IgD-negative memory B cell (primary cell): ENCODE results near the gene RIC8B. TPM values are rescaled to one million over a fixed set of nuclear protein-coding genes. Genes with fewer than 3 reads are reported as not detected.
"Not testable (repeated sequence)": the region's sequence is repeated elsewhere in the genome, so short reads cannot be mapped to it uniquely, and the experiment has no call there.

Experiments
- H3K27ac Mint-ChIP-seq, 3 donors: one replicate each; pipeline ENCODE4 v1.8.0; 2020 to 2022; ENCODE audit warnings: mild to moderate bottlenecking in 3 of 3, mixed read lengths in 3 of 3, moderate library complexity in 1 of 3
- H3K27me3 Mint-ChIP-seq: one replicate; pipeline ENCODE4 v1.8.0; 2021; ENCODE audit warnings: mixed read lengths
- H3K36me3 Mint-ChIP-seq: one replicate; pipeline ENCODE4 v1.8.0; 2020; ENCODE audit warnings: mild to moderate bottlenecking, mixed read lengths
- H3K4me1 Mint-ChIP-seq, 3 donors: one replicate each; pipeline ENCODE4 v1.8.0; 2020 to 2022; ENCODE audit warnings: mixed read lengths in 3 of 3, mild to moderate bottlenecking in 1 of 3
- H3K4me3 Mint-ChIP-seq, 4 donors: one replicate each; pipeline ENCODE4 v1.8.0; 2020 to 2022; ENCODE audit warnings: mild to moderate bottlenecking in 4 of 4, mixed read lengths in 4 of 4, moderate library complexity in 3 of 4
- H3K9me3 Mint-ChIP-seq, 3 donors: one replicate each; pipeline ENCODE4 v1.8.0; 2020 to 2021; ENCODE audit warnings: mixed read lengths in 3 of 3, mild to moderate bottlenecking in 1 of 3
- polyA plus RNA-seq: library from polyadenylated mRNA; unstranded; fragments of 300-500 nt; fragmentation: Illumina TruSeq; gene quantifications from one replicate; pipeline ENCODE4 v1.2.3, GENCODE V29; 2021

RIC8B gene, protein sequence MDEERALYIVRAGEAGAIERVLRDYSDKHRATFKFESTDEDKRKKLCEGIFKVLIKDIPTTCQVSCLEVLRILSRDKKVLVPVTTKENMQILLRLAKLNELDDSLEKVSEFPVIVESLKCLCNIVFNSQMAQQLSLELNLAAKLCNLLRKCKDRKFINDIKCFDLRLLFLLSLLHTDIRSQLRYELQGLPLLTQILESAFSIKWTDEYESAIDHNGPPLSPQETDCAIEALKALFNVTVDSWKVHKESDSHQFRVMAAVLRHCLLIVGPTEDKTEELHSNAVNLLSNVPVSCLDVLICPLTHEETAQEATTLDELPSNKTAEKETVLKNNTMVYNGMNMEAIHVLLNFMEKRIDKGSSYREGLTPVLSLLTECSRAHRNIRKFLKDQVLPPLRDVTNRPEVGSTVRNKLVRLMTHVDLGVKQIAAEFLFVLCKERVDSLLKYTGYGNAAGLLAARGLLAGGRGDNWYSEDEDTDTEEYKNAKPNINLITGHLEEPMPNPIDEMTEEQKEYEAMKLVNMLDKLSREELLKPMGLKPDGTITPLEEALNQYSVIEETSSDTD
- 4.9 TPM for polyA plus RNA-seq

DNA sequence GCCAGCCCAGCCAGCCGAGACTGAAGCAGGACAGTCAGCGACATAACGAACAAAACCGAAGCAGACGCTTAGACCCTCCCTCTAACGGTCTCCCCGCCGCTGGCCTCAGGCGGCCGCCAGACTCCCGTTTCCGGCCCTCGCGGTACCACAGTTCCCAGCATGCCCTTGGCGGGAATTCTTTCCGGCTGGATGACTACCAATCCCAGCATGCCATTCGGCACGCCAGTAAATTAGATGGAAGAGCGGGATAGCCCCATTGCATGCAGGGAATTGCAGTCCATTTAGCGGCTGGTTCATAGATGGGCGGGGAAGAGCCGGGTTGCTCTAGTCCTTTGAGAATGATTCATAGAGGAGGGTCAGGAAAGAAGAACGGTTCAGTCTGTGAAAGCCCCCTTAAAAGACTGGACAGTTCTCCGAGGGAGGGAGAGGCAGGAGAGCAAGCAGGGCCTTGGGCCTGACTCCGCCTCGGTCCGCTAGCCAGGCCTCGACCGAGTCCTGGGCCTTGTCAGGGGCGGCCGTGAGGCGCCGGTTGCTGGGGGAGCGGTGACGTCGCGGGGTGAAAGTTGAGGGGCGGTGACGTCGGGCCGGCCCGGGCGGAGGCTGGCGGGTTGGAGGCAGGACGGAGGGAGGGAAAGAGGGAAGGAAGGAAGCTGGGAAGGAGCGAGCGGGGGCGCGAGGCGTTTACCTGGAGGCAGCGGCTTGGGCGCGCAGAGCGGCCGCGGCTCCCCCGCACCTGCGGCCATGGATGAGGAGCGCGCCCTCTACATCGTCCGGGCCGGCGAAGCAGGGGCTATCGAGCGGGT lies at the start of gene RIC8B:
TSS of gene RIC8B (plus strand) at position 678 of the 803 bp plus-strand sequence. CDS start at position 742, 64 bp downstream.
- H3K36me3 Mint-ChIP-seq, result peaks cover 3% of the 10 kb centered on the region
- H3K9me3 Mint-ChIP-seq, result no peaks in the 10 kb centered on the region
- peak within 1 kb of the TSS; percentile 94 to 100 (median 98) for H3K4me3 Mint-ChIP-seq
- peak within 1 kb of the TSS; percentile 35 to 99 (median 96) for H3K27ac Mint-ChIP-seq
- peaks cover 2% of the 10 kb centered on the region for H3K27me3 Mint-ChIP-seq
- H3K4me1 Mint-ChIP-seq, result peaks cover 19 to 25% (median 25%) of the 10 kb centered on the region in 3 donors

DNA sequence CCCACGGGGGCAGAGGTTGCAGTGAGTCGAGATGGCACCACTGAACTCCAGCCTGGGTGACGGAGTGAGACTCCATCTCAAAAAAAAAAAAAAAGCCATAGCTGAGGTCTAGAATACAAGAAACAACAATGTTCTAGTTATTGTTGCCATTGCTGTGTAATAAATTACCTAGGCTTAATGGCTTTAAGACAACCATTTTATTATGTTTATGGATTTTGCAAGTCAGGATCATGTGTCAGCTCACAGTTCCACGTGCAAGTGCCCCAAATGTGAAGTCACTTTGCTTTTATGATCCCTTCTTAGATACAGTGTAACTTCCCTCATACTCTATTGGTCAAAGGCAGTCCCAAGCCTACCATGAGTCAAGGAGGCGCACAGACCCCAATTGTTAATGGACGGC lies 49.5 kb upstream of the RIC8B start:
- Mint-ChIP-seq H3K27me3 (no peaks in the 10 kb centered on the region), H3K9me3 (peaks cover 0 to 3% (median 0%) of the 10 kb centered on the region in 3 donors), H3K4me3 (no peak overlapping the region), H3K4me1 (peaks cover 0 to 1% (median 0%) of the 10 kb centered on the region in 3 donors), H3K27ac (no peak overlapping the region), H3K36me3 (peaks cover 4% of the 10 kb centered on the region)

DNA sequence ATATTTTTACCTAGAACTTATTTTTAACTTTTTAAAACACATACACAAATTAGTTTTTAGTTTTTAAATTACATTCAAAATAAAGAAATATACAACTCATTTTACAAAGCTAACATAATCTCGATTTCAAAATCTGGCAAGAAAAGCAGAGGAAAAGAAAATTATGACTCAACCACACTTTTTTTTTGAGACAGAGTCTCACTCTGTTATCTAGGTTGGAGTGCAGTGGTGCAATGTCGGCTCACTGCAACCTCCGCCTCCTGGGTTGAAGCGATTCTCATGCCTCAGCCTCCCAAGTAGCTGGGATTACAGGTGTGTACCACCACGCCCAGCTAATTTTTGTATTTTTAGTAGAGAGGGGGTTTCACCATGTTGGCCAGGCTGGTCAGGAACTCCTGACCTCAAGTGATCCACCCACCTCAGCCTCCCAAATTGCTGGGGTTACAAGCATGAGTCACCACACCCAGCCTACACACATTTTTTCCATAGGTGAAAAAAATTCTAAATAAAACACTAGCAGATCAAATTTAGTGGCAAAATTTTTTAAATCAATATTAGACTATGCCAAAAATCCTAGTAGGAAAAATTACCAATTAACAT lies 47.8 kb upstream of the RIC8B start:
- H3K9me3 Mint-ChIP-seq, H3K4me1 Mint-ChIP-seq, H3K27ac Mint-ChIP-seq, H3K27me3 Mint-ChIP-seq, H3K36me3 Mint-ChIP-seq, H3K4me3 Mint-ChIP-seq: not testable (repeated sequence)

DNA sequence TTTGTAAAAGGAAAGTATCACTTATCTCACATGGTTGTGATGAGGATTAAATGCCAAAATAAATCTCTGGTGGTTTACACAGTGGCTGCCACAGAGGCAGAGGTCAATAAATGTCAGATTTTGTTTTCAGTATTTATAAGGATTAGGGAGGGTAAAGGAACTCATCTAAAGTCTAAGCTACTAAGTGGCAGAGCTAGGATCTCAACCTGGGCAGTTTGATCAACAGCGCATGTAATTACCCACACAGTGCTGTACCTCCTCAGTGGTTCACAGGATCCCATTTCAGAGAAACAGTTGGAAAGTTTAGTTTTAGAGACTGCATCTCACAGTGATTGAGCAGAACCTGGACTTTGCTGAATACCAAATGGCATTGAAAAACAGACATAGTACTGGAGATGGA lies 44.9 kb upstream of the RIC8B start:
- Mint-ChIP-seq H3K9me3 (peaks cover 0 to 3% (median 0%) of the 10 kb centered on the region in 3 donors), H3K27ac (no peak overlapping the region), H3K36me3 (peaks cover 3% of the 10 kb centered on the region), H3K4me1 (peaks cover 0 to 1% (median 0%) of the 10 kb centered on the region in 3 donors), H3K4me3 (no peak overlapping the region), H3K27me3 (peaks cover 2% of the 10 kb centered on the region)

DNA sequence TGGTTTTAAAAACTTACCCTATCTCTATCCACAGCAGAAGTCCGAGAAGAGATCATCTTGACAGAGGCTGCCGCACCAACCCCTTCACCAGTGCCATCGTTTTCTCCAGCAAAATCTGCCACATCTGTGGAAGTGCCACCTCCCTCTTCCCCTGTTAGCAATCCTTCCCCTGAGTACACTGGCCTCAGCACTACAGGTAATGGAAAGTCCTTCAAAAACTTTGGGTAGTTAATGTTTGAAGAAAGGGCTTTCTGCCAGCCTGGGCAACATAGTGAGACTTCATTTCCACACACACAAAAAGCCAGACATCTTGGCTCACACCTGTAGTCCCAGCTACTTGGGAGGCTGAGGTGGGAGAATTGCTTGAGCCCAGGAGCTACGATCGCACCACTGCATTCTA lies 41.6 kb upstream of the RIC8B start:
- H3K9me3 Mint-ChIP-seq, result peaks cover 0 to 3% (median 0%) of the 10 kb centered on the region in 3 donors
- H3K36me3 Mint-ChIP-seq, result peaks cover 3% of the 10 kb centered on the region
- peak overlapping the region in 1 of 4 donors; percentile 3 for H3K4me3 Mint-ChIP-seq
- H3K27me3 Mint-ChIP-seq, result peaks cover 2% of the 10 kb centered on the region
- no peaks in the 10 kb centered on the region for H3K4me1 Mint-ChIP-seq
- no peak overlapping the region for H3K27ac Mint-ChIP-seq

DNA sequence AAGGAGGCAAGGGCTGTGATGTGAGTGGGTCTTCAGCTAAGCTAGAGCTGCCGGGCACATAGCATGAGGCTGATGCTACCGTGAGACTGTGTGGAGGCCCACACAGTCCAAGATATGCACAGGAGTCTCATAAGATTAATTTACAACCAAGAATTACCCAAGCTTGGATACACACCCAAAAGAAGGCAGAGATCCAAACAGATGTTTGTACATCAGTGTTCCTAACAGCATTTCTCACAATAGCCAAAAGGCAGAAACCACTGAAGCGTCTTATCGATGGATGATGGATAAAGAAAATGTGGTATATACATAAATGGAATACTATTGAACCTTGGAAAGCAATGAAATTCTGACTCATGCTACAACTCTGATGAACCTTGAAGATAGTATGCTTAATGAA lies 40.8 kb upstream of the RIC8B start:
- Mint-ChIP-seq H3K4me3 (no peak overlapping the region), H3K4me1 (no peaks in the 10 kb centered on the region), H3K27ac (no peak overlapping the region), H3K27me3 (peaks cover 2% of the 10 kb centered on the region), H3K9me3 (peaks cover 0 to 3% (median 0%) of the 10 kb centered on the region in 3 donors), H3K36me3 (peaks cover 3% of the 10 kb centered on the region)

DNA sequence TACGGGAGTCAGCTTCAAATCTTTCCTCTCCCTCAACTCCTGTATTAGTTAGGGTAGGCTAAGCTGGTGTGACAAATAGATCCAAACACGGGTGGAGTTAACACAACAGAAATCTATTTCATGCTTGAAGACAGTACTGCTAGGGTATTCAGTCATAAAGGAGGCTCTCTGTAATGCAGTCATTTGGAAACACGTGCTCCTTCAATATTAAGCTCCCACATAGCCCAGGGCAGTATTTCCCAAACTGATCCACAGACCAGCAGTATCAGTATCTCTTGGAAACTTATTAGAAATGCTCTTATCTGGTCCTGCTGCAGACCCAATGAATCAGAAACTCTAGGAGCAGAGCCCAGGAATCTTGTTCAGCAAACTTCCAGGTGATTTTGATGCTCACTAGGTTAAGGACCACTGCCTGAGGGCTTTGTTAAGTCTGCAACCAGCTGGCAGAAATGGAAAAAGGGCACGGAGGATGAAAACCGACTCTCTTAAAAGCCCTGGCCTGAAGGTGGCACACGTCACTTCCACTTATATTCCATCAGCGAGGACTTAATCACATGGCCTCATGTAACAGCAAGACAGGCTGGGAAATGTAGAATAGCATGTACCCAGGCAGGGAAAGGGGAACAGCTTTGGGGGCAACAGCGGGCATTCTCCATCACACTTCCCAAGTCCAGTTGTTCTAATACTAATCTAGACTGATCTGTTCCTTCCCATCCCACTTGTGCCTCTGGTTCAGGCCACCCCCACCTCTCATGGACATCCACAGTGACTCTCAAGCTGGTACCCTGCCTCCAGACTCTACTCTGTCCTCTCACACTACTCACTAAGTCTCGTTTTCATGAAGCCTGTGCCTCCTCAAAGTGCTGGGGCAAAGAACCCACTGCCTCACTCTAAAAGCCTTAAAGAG lies 38.2 kb upstream of the RIC8B start:
- no peaks in the 10 kb centered on the region for H3K9me3 Mint-ChIP-seq
- no peaks in the 10 kb centered on the region for H3K4me1 Mint-ChIP-seq
- no peak overlapping the region for H3K4me3 Mint-ChIP-seq
- no peak overlapping the region for H3K27ac Mint-ChIP-seq
- peaks cover 1% of the 10 kb centered on the region for H3K36me3 Mint-ChIP-seq
- peaks cover 6% of the 10 kb centered on the region for H3K27me3 Mint-ChIP-seq

DNA sequence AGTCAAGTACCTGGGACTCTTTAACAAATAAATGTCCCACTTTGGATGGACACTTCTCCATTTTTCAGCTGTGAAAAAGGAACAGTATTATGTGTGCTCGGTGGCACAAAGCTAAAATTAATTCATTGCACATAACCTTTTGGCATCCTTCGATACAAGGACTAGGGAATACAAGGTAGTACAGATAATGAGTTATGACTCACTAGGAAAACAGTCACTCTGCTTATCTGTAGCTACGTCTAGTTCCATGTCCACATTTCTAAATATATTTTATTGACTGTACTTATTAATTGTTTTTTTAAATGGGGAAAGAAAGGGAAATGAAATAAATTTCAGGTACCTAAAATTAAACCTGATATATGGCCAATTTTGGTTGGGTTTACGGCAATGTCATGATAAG lies 35.2 kb upstream of the RIC8B start:
- no peaks in the 10 kb centered on the region for H3K4me1 Mint-ChIP-seq
- H3K4me3 Mint-ChIP-seq, result no peak overlapping the region
- H3K27me3 Mint-ChIP-seq, result peaks cover 11% of the 10 kb centered on the region
- H3K9me3 Mint-ChIP-seq, result no peaks in the 10 kb centered on the region
- H3K36me3 Mint-ChIP-seq, result peaks cover 1% of the 10 kb centered on the region
- H3K27ac Mint-ChIP-seq, result no peak overlapping the region

DNA sequence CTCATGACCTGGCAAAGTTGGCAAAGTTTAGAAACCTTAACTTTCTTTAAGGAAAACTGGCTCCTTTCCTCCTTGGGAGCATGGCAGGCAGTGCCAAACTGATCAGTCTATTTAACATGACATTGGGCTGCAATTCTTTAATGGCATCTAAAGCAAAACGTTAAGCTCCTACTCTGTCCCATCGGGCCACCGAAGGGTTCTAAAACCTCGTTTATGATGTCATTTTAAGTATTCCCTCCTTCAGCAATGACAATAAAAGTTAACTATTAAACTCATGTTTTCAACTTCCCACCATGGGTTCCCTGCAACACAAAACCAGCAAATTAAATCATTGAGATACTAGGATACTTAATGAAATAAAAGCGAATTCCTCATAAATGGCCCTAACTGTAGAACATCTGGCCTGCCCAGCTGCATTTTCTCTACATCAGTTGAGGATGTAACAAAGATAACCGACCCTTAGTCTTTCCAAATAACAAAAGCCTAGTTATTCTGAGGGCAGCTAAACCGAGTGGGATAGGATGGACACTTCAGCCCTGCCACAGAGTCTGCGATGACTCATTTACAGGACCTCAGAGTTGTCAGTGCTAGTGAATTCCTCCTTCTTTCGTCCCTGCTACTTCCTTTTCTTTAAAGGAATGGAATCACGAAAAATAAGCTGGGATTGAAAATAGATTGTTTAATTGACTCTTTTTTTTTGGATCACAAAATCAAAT lies 34.5 kb upstream of the RIC8B start:
- Mint-ChIP-seq H3K9me3 (no peaks in the 10 kb centered on the region), H3K36me3 (peaks cover 1% of the 10 kb centered on the region), H3K4me3 (no peak overlapping the region), H3K4me1 (no peaks in the 10 kb centered on the region), H3K27me3 (peaks cover 15% of the 10 kb centered on the region), H3K27ac (no peak overlapping the region)

DNA sequence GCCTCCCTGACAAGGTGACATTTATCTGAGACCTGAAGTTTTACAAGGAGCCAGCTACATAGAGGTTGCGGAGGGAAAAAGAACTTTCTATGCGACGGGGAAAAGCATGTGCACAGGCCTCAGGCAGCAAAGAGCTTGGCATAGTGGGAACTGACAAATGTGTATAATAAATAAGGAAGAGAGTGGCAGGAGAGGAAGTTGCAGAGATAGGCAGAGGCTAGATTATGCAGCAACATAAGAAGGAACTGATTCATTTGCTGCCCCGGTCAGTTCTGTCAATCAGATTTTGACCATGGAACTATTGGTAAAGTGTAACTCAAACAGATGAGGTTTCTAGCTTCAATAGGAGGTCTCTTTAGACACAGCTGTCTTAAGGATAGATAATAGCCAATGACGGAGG lies 33.7 kb upstream of the RIC8B start:
- Mint-ChIP-seq H3K4me3 (no peak overlapping the region), H3K4me1 (no peaks in the 10 kb centered on the region), H3K36me3 (peaks cover 1% of the 10 kb centered on the region), H3K9me3 (no peaks in the 10 kb centered on the region), H3K27ac (no peak overlapping the region), H3K27me3 (peaks cover 16% of the 10 kb centered on the region)

DNA sequence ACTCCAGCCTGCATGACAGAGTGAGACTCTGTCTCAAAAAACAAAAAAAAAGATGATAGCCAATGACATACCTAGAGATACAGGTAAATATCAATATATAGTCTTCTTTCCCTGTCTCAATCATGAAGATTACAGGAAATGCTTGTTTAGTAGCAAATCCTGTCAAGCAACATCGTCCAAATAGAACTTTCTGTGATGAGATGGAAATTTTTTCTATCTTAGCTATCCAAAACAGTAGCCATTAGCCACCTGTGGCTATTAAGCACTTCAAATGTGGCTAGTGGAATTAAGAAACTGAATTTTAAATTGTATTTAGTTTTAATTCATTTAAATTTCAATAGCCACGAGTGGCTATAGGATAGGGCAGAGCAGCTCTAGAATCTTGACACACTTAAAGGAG lies 33.2 kb upstream of the RIC8B start:
- Mint-ChIP-seq H3K9me3 (no peaks in the 10 kb centered on the region), H3K27ac (no peak overlapping the region), H3K36me3 (peaks cover 1% of the 10 kb centered on the region), H3K27me3 (peaks cover 16% of the 10 kb centered on the region), H3K4me3 (no peak overlapping the region), H3K4me1 (no peaks in the 10 kb centered on the region)

DNA sequence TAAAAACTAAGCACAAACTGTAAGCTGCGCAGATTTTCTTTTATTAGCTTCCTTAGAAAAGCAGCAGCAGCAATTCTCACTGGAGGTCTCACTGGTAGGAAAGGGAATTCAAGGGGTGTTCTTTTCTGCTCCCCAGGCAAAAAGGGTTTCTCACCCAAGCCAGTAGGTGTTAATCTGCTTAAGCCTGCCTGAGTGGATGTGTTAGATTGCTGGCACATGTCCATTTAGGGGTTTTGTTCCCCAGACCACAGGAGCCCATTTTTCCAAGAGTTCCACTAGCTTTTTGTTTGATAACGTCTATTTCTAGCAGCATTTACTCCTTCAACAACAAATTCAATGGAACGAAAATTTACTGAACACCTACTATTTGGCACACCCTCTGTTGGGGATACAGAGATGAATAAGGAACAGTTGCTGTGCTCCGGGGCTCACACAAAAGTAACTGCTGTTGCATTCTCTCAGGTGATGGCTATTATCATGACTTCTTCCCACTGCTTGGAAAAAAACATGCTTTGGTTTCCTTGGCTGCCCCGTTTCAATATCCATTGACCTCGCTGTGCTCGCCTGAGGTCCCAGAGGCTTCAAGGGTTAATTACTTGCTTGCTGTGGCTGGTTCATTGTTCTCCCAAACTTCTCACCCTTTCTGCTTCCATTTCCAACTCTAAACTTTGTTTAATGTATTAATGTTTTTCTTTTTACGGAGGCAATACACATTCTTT lies 31.1 kb upstream of the RIC8B start:
- H3K36me3 Mint-ChIP-seq, result peaks cover 1% of the 10 kb centered on the region
- H3K9me3 Mint-ChIP-seq, result no peaks in the 10 kb centered on the region
- H3K4me3 Mint-ChIP-seq, result no peak overlapping the region
- peaks cover 5 to 9% (median 6%) of the 10 kb centered on the region in 3 donors for H3K4me1 Mint-ChIP-seq
- H3K27ac Mint-ChIP-seq, result no peak overlapping the region
- peaks cover 18% of the 10 kb centered on the region for H3K27me3 Mint-ChIP-seq

DNA sequence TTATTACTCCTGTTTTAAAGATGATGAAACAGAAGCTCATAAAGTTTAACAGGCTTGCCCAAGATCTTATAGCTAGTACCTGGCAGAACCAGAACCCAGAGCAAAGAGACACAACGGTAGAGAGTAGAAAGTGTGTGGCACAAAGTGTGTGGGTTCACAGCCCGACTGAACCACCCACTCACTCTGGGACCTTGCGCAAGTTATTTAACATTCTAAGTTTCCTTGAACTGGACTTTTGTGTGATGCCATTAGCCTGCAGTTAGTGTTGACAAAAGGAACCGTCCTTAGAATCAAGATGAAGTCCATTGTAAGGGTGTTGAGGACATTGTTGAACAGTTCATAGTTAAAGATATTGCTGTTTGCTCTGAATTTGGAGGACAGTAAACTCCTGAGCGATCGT lies 29.9 kb upstream of the RIC8B start:
- peaks cover 17% of the 10 kb centered on the region for H3K27me3 Mint-ChIP-seq

More for the DNA sequence above, 29.9 kb upstream of the RIC8B start:
- peaks cover 5 to 9% (median 7%) of the 10 kb centered on the region in 3 donors for H3K4me1 Mint-ChIP-seq
- H3K4me3 Mint-ChIP-seq, result no peak overlapping the region
- peaks cover 1% of the 10 kb centered on the region for H3K36me3 Mint-ChIP-seq
- no peaks in the 10 kb centered on the region for H3K9me3 Mint-ChIP-seq
- no peak overlapping the region for H3K27ac Mint-ChIP-seq
